Right ventricle myocardium superior (tissue), 1 donor: Measurements from ENCODE around the gene ATCAY. TPM values are rescaled to one million over a fixed set of nuclear protein-coding genes. Genes with fewer than 3 reads are reported as not detected.
A peak's percentile ranks its signal among the peaks of the same experiment; 100 is the strongest.
"Not testable (repeated sequence)": the region's sequence is repeated elsewhere in the genome, so short reads cannot be mapped to it uniquely, and the experiment has no call there.

Experiments used
- ATAC-seq: fragments of 200-7000 bp; cut with Tn5 transposase; one replicate; pipeline ENCODE4 v1.9.1; 2020; ENCODE audit warnings: mild to moderate bottlenecking; ENCODE audit not compliant: poor library complexity
- DNase-seq: peaks from one replicate; pipeline ENCODE4 v3.0.0-alpha.2; 2020
- intact Hi-C: fragments of 100-400 bp; cut with DNase I; formaldehyde crosslinking; loops from one replicate; pipeline ENCODE4 v1.11.2; 2022
- total RNA-seq: library from RNA; stranded (reverse); fragmentation: NEBNext Ultra II Directional; extraction: Animal tissue kit (Norgen Biotek cat#: 25700); gene quantifications from one replicate; pipeline ENCODE4 v1.2.1, GENCODE V29; 2021
- donor health status: DM: no; HTN: yes; CAD: no; lungs with severe emphysema.

Gene ATCAY
- total RNA-seq, 1 donor from 2014 or later: not detected

DNA sequence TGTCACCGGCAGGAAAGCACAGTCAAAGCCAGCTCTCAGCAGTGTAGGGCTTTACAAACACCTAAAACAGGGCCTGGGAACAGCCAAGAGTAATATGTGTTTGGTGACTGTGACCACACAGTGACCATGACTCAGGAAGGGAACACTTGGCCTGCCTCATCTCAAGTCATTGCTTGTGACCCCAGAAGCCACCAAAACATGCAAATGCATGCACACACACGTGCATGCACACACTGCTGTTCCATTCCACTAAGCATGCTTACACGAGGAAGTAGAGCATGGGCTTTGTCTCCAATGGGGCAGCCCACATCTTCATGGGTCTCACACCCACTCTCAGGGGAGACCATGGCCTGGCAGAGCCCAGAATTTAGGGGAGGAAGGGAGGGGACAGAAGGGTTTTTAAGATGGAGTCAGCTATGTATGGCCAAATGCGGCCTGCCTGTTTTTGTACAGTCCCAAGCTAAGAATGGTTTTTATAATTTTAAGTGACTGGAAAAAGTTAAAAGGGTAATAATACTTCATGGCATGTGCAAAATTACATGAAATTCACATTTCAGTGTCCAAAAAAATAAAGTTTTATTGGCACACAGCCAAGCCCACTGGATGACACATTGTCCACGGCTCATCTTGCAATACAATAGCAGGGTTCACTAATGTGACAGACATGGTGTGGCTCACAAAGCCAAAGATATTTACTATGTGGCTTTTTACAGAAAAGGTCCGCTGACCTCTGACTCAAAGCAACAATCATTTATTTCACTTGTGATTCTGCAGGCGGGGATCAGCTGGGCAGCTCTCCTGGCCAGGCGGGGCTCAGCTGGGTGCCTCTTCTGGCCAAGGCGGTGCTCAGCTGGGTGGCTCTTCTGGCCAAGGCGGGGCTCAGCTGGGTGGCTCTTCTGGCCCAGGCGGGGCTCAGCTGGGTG, 29.0 kb upstream of the ATCAY start:
- ATAC-seq: no peak
- no peak for DNase-seq
- intact Hi-C loops: no loop called here

DNA sequence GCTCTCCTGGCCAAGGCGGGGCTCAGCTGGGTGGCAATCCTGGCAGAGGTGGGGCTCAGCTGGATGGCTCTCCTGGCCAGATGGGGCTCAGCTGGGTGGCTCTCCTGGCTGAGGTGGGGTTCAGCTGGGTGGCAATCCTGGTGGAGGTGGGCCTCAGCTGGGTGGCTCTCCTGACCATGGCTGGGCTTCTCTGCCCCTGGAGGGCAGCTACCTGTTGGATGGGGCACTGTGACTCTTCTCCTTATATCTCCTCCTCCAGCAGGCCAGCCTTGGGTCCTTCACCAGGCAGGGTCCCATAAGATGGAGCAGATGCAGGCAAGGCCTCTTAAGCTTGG, 28.3 kb upstream of the ATCAY start:
- ATAC-seq: no peak
- DNase-seq: no peak
- intact Hi-C loops: no loop called here

DNA sequence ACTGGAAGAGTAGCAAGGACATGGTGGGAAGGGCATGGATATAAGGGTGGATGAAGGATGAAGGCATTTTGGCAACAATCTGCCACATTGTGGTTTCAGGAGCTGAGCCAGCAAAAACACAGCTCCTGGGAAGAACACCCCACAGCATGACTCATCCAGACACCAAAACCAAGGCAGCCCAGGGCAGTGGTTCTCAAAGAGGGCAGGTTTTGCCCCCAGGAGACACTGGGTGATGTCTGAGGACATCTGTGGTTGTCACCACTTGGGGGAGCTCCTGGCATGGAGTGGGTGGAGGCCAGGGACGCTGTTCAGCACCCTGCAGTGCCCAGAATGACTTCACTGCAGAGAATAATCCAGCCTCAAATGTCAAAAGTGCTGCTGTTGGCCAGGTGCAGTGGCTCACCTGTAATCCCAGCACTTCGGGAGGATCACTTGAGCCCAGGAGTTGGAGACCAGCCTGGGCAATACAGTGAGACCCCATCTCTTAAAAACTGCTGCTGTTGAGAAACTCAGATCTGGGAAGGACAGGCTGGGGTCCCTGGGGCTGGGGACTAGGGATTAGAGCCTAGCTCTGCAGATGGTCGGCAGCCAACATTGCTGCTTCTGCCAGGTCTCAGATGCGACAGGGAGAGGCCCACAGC, 27.8 kb upstream of the ATCAY start:
- ATAC-seq: peak; percentile 52

DNA sequence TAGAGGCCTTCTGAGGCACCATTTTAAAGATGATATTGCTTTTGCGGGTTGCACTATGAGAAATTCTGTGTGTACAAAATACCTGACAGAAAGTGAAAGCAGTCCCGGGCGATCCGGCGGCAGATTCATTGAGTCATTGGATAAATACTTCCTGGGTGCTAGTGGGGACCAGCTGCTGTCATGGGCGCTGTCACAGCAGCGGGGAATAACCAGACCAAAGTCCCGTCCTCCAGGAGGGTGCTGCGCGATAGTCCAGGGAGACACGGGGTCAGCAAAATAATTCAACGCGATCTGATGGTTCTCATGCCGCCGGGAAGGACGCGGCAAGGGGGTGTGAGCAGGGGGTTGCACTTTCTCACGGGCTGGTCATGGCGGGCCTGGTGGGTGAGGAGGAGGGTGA, 25.2 kb upstream of the ATCAY start:
- intact Hi-C loops: no loop called here
- DNase-seq (no peak), ATAC-seq (no peak)

More for the DNA sequence above, 27.8 kb upstream of the ATCAY start:
- no peak for DNase-seq
- intact Hi-C loops: no loop called here

DNA sequence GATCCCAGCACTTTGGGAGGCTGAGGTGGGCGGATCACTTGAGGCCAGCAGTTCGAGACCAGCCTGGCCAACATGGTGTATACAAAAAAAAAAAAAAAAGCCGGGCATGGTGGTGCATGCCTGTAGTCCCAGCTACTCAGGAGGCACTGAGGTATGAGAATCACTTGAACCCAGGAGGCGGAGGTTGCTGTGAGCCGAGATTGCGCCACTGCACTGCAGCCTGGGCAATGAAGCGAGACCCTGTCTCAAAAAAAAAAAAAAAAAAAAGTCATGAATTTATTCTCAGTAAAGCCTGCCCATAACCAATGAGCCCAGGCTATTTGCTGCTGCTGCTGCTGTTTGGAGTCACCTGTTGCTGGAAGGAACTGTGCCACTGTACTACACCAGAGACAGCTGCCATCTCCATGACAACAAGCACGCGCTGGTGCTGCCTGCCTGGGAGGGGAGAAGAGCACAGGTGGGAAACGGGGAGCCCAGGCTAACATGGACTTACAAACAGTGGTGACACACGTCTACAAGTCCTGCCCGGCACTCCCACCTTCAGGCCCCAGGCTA, 23.0 kb upstream of the ATCAY start:
- ATAC-seq (no peak), DNase-seq (no peak)
- intact Hi-C loops: no loop called here

DNA sequence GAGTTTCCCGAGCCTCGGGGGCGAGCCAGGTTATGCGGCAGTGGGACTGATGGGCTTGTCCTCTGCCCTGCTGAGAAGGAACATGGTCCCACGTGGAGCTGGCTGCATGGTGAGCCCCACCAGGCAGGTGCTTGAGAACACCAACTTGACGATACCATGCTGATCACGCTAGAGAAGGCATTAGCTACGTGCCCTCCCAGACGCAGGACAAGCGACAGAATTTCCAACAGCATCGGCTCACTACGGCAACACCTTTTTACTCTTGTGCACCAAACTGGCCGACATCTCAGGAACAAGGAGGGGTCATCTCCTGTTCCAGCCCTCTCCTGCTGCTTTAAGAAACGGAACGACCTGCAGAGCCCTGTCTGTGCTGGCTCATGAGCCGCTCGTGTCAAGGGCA, 20.0 kb upstream of the ATCAY start:
- DNase-seq (no peak), ATAC-seq (no peak)
- intact Hi-C loops: no loop called here

DNA sequence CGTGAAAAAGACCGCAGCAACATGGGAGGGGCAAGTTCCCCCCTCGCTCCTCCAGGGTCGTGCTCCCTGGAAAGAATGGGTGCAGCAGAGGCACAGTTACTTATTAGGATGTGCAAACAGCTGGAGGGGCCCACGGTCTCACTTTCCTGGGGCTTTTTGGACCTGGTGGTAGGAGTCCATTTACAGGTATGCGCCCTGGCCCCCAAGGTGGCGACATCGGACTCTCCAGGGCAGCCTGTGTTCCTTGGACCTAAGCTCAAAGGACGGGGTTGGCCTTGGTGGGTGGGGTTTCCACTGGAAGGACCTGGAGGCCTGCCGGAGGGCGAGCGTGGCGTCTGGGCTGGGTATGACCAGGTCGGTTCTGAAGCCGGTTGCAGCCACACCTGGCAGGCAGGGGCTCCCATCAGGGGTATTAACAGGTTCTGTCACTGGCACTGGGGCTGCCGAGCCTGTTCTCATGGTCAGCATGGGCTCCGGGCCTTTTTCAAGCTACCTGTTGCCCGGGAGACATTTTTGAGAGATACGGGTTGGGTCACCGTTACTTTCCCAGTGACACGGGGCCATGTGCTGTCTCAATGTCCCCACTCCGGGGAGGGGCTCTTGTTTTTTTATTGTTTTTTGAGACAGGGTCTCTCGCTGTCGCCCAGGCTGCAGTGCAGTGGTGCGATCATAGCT, 17.5 kb upstream of the ATCAY start:
- intact Hi-C loops: no loop called here
- ATAC-seq (no peak), DNase-seq (no peak)

DNA sequence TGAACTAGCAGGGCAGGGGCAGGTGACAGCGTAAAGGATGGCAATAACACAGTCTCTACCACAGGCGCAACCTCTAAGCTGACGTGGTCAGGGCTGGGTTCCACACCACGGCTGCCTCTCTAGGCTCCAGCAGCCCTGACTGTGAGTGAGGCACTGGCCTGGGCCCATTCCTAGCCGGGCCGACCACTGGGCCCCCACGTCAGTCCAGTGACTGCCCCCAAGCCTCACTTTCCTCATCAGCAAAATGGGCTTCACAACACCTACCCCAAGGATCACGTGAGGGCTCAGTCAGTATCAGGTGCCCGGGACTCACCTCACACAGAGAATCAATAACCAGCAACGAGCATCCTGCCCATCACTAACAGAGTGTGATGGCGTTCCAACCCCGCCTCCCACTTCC, 16.8 kb upstream of the ATCAY start:
- intact Hi-C loops: no loop called here

DNA sequence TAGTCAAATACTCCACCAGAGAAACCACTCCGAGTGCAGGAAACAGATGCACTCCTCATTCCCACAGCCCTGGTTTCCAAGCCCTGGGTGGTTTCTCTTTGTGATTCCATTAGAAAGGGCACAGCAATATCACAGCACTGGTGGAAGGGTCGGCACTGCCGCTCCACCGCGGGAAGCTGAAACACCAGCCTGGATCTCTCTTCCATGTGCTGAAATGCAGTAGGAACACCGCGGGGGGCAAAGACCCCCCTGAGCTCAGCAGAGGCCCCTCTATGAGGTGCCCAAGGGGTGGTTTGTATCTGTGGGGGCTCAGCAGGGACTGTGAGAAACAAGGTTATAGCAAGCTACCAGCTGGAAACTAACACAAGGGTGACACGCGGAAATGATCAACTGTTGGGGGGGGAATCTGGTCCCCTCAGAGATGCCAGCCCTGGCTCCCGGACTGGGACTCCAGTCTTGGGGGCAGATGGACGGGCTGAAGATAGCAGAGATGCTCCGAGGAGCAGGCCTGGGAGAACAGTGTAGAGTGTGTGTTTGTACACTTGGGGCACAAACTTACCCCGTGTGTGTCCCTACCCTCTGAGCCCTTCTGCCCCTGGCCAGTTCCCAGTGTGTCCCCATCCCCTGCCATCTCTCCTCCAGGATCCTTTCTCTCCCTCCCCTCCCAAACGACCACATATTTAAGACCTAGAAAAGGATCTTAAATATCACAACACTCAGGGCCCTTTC, 13.4 kb upstream of the ATCAY start:
- intact Hi-C loops: no loop called here
- ATAC-seq (no peak), DNase-seq (no peak)

More for the DNA sequence above, 16.8 kb upstream of the ATCAY start:
- ATAC-seq (no peak), DNase-seq (no peak)

DNA sequence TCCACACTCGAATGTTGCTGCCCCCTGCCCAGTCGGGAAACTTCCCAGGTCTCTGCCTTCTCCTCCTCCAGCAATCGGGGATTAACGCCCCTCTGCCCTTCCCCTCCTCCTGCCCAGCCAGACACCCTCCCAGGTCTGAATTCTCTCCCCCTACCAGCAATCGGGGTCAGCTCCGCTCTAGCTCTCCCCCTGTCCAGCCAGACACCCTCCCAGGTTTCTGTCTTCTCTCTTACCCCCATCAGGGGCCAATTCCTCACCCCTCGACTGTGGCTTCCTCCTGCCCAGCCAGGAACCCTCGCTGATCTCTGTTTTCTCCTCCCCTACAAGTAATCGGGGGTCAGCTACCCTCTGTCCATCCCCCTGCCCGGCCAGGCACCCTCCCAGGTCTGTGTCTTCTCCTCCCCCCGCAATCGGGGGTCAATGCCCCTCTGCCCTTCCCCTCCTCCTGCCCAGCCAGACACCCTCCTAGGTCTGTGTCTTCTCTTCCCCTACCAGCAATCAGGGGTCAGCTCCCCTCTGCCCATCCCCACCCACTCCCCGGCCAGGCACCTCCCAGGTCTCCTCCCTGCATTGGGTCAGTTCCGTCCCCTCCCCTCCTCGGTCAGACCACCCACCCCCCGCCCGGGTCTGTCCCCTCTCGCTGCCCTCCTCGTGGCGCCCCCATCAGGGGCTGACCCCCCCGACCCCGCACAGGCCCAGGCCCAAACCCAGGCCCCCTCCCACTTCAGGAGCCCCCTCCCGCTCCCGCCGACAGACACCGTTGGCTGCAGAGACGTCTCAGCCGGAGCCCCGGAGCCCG, 12.3 kb upstream of the ATCAY start:
- ATAC-seq (no peak), DNase-seq (no peak)
- intact Hi-C loops: no loop called here

DNA sequence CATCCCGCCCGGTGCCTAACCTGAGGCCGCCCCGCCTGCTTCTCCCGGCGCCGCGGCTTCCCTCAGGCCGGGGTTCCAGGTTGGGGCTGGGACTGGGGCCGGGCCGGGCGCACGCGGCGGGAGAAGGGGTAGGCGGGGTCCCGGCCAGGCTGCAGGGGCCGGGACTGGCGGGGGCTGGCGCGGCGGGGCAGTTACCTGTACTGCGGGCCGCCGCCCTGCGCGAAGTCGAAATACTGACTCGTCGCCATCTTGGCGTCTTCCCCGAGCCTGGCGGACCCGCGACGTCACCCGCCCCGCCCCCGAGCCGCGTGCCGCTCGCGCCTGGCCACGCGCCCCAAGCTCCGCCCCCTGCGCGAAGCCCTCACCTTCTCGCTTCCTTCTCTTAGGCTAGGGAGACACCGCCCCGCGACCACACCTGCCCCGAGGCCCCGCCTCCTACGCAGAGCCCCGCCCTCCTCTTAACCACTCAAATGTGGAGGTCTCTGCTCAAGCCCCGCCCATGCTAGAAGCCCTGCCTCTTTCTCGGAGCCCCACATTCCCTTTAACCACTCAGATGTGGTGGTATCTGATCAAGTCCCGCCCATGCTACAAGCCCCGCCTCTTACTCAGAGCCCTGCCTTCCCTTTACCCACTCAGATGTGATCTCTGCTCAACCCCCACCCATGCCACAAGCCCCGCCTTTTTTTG, 11.6 kb upstream of the ATCAY start, which contains the start of gene ZFR2:
ZFR2 (minus strand) TSS at position 269 of the 687 bp plus-strand sequence; CDS start at position 248, 21 bp downstream.
- intact Hi-C loops: no loop called here
- DNase-seq (no peak), ATAC-seq (no peak)

DNA sequence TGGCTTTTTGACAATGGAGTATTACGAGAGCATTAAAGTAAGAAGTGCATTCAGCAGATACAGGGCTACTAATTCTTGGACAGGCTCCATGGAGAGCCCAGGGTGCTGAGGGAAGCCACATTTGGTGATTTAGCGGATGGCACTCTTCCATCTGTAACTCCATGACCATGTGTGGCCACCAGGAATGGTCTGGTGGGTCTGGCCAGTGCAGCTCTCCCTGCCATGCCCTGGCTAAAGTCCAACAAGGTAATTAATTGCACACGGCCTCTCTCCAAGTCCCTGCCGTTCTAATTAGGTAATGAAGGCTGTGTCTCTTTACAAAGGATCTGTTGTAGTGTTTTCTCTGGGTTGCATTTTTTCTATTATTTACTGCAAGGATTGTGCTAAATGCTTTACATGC, 7.3 kb upstream of the ATCAY start:
- no peak for ATAC-seq

DNA sequence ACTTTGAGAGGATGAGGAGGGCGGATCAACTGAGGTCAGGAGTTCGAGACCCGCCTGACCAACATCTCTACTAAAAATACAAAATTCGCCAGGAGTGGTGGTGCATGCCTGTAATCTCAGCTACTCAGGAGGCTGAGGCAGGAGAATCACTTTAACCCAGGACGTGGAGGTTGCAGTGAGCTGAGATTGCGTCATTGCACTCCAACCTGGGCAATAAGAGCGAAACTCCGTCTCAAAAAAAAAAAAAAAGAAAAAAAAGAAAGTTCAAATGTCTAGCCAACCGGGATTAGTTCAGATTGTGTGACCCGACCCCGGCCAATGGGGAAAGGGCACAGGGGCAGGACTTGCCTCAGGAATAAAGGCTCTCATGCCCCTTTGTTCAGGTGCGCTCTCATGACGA, 5.8 kb upstream of the ATCAY start:
- ATAC-seq, intact Hi-C loops, DNase-seq: not testable (repeated sequence)

More for the DNA sequence above, 7.3 kb upstream of the ATCAY start:
- intact Hi-C loops: no loop called here
- DNase-seq: no peak

DNA sequence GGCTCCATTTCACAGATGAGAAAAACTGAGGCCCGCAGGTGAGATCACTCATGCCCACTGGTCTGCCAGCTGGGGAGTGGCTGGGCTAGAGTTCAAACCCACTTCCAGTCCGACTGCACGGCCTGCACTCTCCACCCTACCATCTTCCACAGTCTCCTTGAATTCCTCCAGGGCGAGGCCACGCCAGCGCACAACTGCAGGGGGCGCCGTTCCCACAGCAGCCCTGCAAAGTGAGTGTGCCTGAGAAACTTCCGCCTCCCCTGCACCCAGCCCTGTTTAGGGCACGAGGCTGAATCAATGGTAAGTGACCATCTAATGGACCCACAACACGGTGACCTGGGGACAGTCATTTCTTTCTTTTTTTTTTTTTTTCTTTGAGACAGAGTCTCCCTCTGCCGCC, 829 bp upstream of the ATCAY start:
- intact Hi-C loops: no loop called here
- DNase-seq (no peak), ATAC-seq (no peak)

DNA sequence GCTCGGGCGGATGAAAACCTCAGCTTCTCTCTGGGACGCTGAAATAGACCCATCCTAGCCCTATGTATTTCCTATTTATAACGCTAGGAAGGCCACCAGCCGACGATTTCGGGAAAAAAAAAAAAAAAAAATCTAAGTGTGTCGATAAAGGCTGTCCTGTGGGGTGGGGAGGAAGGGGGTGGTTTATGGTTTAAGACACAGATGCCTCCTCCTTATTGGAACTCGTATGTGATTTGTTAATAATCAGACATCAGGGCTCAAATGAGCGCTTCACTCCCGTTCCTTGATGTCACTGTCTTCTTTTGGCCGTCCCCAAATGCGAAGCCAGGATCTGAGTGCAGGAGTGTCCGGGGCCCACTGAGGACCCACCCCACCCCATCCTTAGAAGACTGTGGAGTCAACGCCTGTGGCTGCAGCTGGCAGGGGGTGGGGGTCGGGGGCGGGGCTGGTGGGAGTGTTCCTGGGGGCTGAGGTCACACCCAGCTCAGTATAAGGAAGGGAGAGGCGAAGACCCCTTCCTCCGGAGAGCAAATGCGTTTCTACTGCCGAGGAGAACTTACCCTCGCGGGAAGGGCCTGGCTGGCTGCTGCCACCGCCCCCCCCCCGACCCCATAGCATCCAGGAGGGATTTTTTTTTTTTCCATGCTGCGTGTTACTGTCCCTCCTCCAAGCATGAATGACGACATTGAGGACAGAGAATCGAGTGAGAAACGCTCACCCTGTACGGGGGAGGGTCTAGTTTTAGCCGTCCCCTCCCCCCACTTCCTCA, 971 bp downstream of the ATCAY start:
- no peak for DNase-seq
- intact Hi-C loops: no loop called here
- ATAC-seq: no peak

DNA sequence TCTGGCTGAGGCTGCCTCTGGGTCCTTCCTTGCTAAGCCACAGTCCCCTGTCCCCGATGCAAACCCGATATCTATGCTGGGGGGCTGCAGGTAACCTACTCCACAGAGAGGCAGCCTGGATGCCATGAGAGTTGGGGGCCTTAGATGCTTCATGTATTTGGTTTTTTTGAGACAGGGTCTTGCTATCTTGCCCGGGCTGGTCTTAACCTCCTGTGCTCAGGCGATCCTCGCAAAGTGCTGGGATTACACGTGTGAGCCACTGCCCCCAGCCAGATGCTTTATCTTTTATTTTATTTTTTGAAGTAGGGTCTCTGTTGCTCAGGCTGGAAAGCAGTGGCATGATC, 1.5 kb downstream of the ATCAY start:
- intact Hi-C loops: no loop called here
- ATAC-seq: no peak
- DNase-seq: no peak

DNA sequence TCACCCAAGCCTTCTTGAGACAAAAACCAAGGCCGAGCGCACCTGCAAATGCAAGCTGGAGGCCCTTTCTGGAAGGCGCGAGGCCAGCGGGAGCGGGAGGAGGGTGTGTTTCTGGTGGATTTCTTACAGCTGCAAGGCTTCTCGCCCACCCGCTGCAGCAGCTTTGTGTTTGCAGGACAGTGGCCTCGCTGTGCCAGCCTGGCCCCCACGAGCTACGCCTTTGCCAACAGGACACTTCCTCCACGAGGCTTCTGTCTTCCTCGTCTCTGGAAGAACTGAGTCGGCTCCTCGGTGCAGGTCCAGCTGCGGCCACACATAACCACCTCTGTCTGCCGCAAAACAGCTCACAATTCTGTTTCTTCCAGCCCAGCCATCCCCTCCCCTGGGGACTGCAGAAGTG, 10.1 kb downstream of the ATCAY start:
- DNase-seq (no peak), ATAC-seq (no peak)
- intact Hi-C loops: no loop called here
